Measurements from ENCODE around the gene ZNF804A. TPM values are rescaled to one million over a fixed set of nuclear protein-coding genes. Genes with fewer than 3 reads are reported as not detected.

The ZNF804A gene
- total and polyA plus RNA-seq, 2 experiments from 2014 or later, result 0.65 to 0.70 TPM

- no peaks in the 10 kb centered on the region for H4K20me1 ChIP-seq (ENCODE audit: insufficient read depth)
- DNase-seq, result no peak
- H3K4me2 ChIP-seq (ENCODE audit: unreplicated experiment), result no peak overlapping the region
- 23% methylated on average over 3 of the region's 3 CpGs for WGBS, 2 experiments (ENCODE audit: low coverage in 1 of 2, low lambda C conversion rate in 2 of 2, missing lambda C conversion rate in 2 of 2)
- no peak overlapping the region for H3K9ac ChIP-seq
- TF ChIP-seq EZH2phosphoT487 (IDR thresholded peaks at IDR 0.05; ENCODE audit: insufficient read depth, low read depth), result no peak
- no peak for TF ChIP-seq EZH2 (IDR thresholded peaks at IDR 0.05; ENCODE audit: insufficient read depth, poor library complexity, severe bottlenecking)
- in situ Hi-C loops (cut with MboI), result no loop called here
- no peaks in the 10 kb centered on the region for H3F3A ChIP-seq (ENCODE audit: insufficient read depth)
- H3K79me2 ChIP-seq (ENCODE audit: insufficient read depth), result no peaks in the 10 kb centered on the region
- H3K9me3 ChIP-seq (ENCODE audit: low read depth), result no peaks in the 10 kb centered on the region
- H3K27ac ChIP-seq, result no peak overlapping the region
- no peak overlapping the region for H2AFZ ChIP-seq
- H3K9me2 ChIP-seq (ENCODE audit: insufficient read depth), result no peaks in the 10 kb centered on the region
- no peak overlapping the region for H3K4me3 ChIP-seq
- no peaks in the 10 kb centered on the region for H3K4me1 ChIP-seq (ENCODE audit: insufficient read depth)
- no peaks in the 10 kb centered on the region for H3K36me3 ChIP-seq (ENCODE audit: low read depth)
- H3K27me3 ChIP-seq (replicated peaks; ENCODE audit: insufficient read depth), result no peaks in the 10 kb centered on the region
Measured at GRCh38 chr2:184971546-184972068, 373.3 kb downstream of the ZNF804A start.

Data from GM23248 (cell line).